Mesenchymal stem cell (in vitro differentiated cells and primary cell): ENCODE data around the gene IQSEC2.
A peak's percentile ranks its signal among the peaks of the same experiment; 100 is the strongest.

Experiments used
- DNase-seq: peaks from one replicate; pipeline ENCODE4 v3.0.0-alpha.2; 2013
- H2AFZ ChIP-seq: one replicate; pipeline ENCODE4 v1.6.1; 2013; ENCODE audit warnings: low read depth, mild to moderate bottlenecking, control low read depth, inconsistent platforms, low read length, moderate library complexity
- H2AK5ac ChIP-seq: 2 replicates; pipeline ENCODE4 v1.6.1; 2013; ENCODE audit warnings: low read length, moderate library complexity, mild to moderate bottlenecking, inconsistent platforms; ENCODE audit not compliant: severe bottlenecking
- H2BK120ac ChIP-seq: one replicate; pipeline ENCODE4 v1.6.1; 2013; ENCODE audit warnings: low read depth, mild to moderate bottlenecking, inconsistent platforms, low read length, moderate library complexity
- H2BK12ac ChIP-seq, 2 experiments: one replicate each; pipeline ENCODE4 v1.6.1; 2013; ENCODE audit warnings: inconsistent platforms in 2 of 2, low read length in 2 of 2, mild to moderate bottlenecking in 2 of 2, moderate library complexity in 2 of 2, control low read depth in 1 of 2
- H2BK15ac ChIP-seq: one replicate; pipeline ENCODE4 v1.6.1; 2013; ENCODE audit warnings: mild to moderate bottlenecking, low read depth, inconsistent platforms; ENCODE audit not compliant: poor library complexity, severe bottlenecking
- H2BK5ac ChIP-seq: 2 replicates; pipeline ENCODE4 v1.6.1; 2013; ENCODE audit warnings: low read depth, mild to moderate bottlenecking, low read length, control low read depth, inconsistent platforms; ENCODE audit not compliant: poor library complexity, severe bottlenecking
- H3K14ac ChIP-seq, 2 experiments: one replicate each; pipeline ENCODE4 v1.6.1; 2013; ENCODE audit warnings: inconsistent platforms in 2 of 2, low read length in 2 of 2, control low read depth in 1 of 2, mild to moderate bottlenecking in 1 of 2, moderate library complexity in 1 of 2
- H3K18ac ChIP-seq, 2 experiments: one replicate each; pipeline ENCODE4 v1.6.1; 2013; ENCODE audit warnings: inconsistent platforms in 2 of 2, low read length in 2 of 2, control low read depth in 1 of 2, low read depth in 1 of 2, mild to moderate bottlenecking in 1 of 2
- H3K23ac ChIP-seq, 2 experiments: one replicate each; pipeline ENCODE4 v1.6.1; 2013; ENCODE audit warnings: inconsistent platforms in 2 of 2, low read length in 2 of 2, mild to moderate bottlenecking in 2 of 2, moderate library complexity in 2 of 2, control low read depth in 1 of 2
- H3K27ac ChIP-seq: 2 replicates; pipeline ENCODE4 v1.5.1; 2013; ENCODE audit warnings: mild to moderate bottlenecking, moderate library complexity, low read length, control low read depth, inconsistent platforms; ENCODE audit not compliant: poor library complexity, severe bottlenecking
- H3K27me3 ChIP-seq, 2 experiments: 2 replicates each; pipeline versions ENCODE4 v1.6.1 to v1.7.0; 2013; ENCODE audit warnings: low read length in 2 of 2, mild to moderate bottlenecking in 2 of 2, moderate library complexity in 2 of 2, control low read depth in 1 of 2, inconsistent platforms in 1 of 2; ENCODE audit not compliant: control insufficient read depth in 1 of 2, insufficient read depth in 1 of 2
- H3K36me3 ChIP-seq, 2 experiments: 2 replicates each; pipeline versions ENCODE4 v1.6.1 to v1.7.0; 2013; ENCODE audit warnings: low read length in 2 of 2, control low read depth in 1 of 2, inconsistent platforms in 1 of 2, low read depth in 1 of 2, mild to moderate bottlenecking in 1 of 2; ENCODE audit not compliant: insufficient read depth in 2 of 2, control insufficient read depth in 1 of 2
- H3K4ac ChIP-seq, 2 experiments: one replicate each; pipeline ENCODE4 v1.6.1; 2013; ENCODE audit warnings: inconsistent platforms in 2 of 2, low read length in 2 of 2, mild to moderate bottlenecking in 2 of 2, moderate library complexity in 2 of 2, control low read depth in 1 of 2, low read depth in 1 of 2
- H3K4me1 ChIP-seq: 2 replicates; pipeline ENCODE4 v1.6.1; 2013; ENCODE audit warnings: low read depth, low read length, control low read depth; ENCODE audit not compliant: control insufficient read depth, insufficient read depth
- H3K4me2 ChIP-seq: 2 replicates; pipeline ENCODE4 v1.6.1; 2013; ENCODE audit warnings: low read length, mild to moderate bottlenecking, inconsistent platforms; ENCODE audit not compliant: poor library complexity, severe bottlenecking
- H3K4me3 ChIP-seq, 2 experiments: 2 replicates each; pipeline versions ENCODE4 v1.5.1 to v1.7.0; 2013; ENCODE audit warnings: low read length in 2 of 2, mild to moderate bottlenecking in 2 of 2, control low read depth in 1 of 2, low read depth in 1 of 2; ENCODE audit not compliant: insufficient read depth in 1 of 2
- H3K79me1 ChIP-seq: replicated peaks from 2 replicates; pipeline ENCODE4 v1.6.1; 2013; ENCODE audit warnings: mild to moderate bottlenecking, control low read depth, low read length, inconsistent platforms; ENCODE audit not compliant: poor library complexity, severe bottlenecking
- H3K9ac ChIP-seq: 2 replicates; pipeline ENCODE4 v1.7.0; 2013; ENCODE audit warnings: mild to moderate bottlenecking, low read length, moderate library complexity
- H3K9me3 ChIP-seq: 2 replicates; pipeline ENCODE4 v1.7.0; 2013; ENCODE audit warnings: mild to moderate bottlenecking, low read length; ENCODE audit not compliant: control insufficient read depth
- H4K8ac ChIP-seq: one replicate; pipeline ENCODE4 v1.6.1; 2013; ENCODE audit warnings: inconsistent platforms, mild to moderate bottlenecking, low read length, moderate library complexity
- H4K91ac ChIP-seq: one replicate; pipeline ENCODE4 v1.6.1; 2013; ENCODE audit warnings: mild to moderate bottlenecking, low read length, inconsistent platforms
- WGBS: methylation state at CpG from one replicate; pipeline ENCODE4 v1.1.7; 2013; ENCODE audit warnings: mixed read lengths; 5-methylcytosine and 5-hydroxymethylcytosine counted together

Gene IQSEC2

DNA sequence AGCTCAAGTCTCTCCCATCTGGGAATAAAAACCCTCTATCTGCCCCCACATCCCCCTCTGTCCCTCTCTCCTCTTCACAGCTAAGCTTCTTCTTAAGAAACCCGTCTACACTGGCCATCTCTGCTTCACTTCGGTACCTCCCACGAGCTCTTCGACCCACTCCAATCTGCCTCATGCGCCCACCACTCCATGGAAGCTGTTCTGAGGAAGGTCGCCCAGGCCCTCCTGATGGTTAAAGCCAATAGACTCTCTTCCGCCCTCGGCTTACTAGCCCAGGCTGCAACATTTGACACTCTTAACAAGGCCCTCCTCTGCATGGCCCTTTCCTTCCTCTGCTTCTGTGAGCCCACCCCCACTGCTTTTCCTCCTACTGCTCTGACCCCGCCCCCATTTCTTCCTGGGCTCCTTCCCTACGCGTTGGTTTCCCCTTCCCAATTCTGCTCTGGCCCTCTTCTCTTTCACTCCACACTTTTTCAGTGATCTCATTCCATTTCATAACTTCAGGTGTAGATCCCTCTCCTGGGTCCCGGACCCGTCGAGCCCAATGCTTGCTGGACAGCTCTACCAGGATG lies 11.8 kb downstream of the IQSEC2 start:
- Histone ChIP-seq H3K18ac (no peak overlapping the region), H3K27ac (no peak overlapping the region), H3K79me1 (peaks cover 9% of the 10 kb centered on the region), H3K4me2 (no peak overlapping the region), H2BK5ac (no peak overlapping the region), H3K4ac (no peak overlapping the region), H3K4me1 (peaks cover 9% of the 10 kb centered on the region), H3K4me3 (no peak overlapping the region), H3K14ac (no peak overlapping the region), H2AK5ac (no peak overlapping the region), H3K23ac (no peak overlapping the region), H2BK15ac (no peak overlapping the region), H2BK12ac (no peak overlapping the region), H3K9ac (no peak overlapping the region), H4K8ac (no peak overlapping the region), H3K27me3 (peaks cover 0 to 72% of the 10 kb centered on the region in 2 experiments), H2BK120ac (no peak overlapping the region), H3K36me3 (no peaks in the 10 kb centered on the region), H3K9me3 (no peaks in the 10 kb centered on the region), H4K91ac (no peak overlapping the region), H2AFZ (no peak overlapping the region)
- no peak for DNase-seq
- 91% methylated on average over 14 of the region's 14 CpGs for WGBS

DNA sequence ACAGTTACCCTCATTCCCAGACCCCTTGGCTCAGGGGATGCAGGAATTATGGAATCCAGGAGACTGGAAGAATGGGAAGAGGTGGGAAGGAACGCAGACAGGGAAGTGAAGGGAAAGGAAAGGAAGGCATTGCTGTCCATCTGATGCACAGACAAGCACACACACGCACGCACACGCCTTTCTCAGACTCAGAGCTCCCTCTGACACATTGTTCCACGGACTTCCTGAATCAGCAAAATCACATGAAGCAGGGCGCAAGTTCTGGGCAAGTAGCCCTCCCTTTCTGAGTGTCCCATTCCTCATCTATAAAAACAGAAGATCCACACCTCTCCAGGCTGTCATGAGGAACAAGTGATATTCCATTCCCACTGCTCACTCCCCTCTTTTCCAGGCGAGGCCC lies 13.2 kb downstream of the IQSEC2 start:
- Histone ChIP-seq H3K23ac (no peak overlapping the region), H3K9ac (no peak overlapping the region), H4K91ac (no peak overlapping the region), H3K9me3 (no peaks in the 10 kb centered on the region), H4K8ac (no peak overlapping the region), H2BK5ac (no peak overlapping the region), H3K4me1 (peaks cover 21% of the 10 kb centered on the region), H3K4me3 (no peak overlapping the region), H2AFZ (no peak overlapping the region), H3K18ac (no peak overlapping the region), H2BK15ac (no peak overlapping the region), H2BK120ac (no peak overlapping the region), H3K14ac (no peak overlapping the region), H3K36me3 (no peaks in the 10 kb centered on the region), H2BK12ac (no peak overlapping the region), H2AK5ac (no peak overlapping the region), H3K27ac (no peak overlapping the region), H3K79me1 (peaks cover 8% of the 10 kb centered on the region), H3K27me3 (peaks cover 0 to 77% of the 10 kb centered on the region in 2 experiments), H3K4ac (no peak overlapping the region), H3K4me2 (no peak overlapping the region)
- 98% methylated on average over 7 of the region's 7 CpGs for WGBS
- no peak for DNase-seq

DNA sequence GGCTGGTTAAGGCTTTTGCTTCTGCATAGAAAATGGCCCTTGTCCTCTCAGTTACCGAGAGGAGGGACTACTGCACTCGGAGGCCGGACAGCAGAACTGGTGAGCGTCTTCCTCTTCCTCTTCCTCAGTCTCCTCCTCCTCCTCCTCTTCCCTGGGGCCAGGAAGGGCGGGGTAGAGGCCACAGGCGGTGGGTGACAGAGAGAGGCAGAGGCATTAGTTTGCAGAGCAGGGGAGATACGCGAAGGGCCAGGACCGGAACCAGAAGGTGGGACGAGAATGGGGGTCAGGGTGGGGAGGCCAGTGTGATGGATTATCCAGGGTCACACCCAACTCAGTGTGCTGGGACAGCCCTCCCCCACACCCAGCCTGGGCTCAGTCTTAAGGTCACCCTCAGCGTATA lies 14.5 kb downstream of the IQSEC2 start:
- no peak for DNase-seq
- Histone ChIP-seq H3K36me3 (no peaks in the 10 kb centered on the region), H3K4me1 (peaks cover 30% of the 10 kb centered on the region), H3K9me3 (no peaks in the 10 kb centered on the region), H3K9ac (no peak overlapping the region), H2AFZ (no peak overlapping the region), H3K79me1 (peaks cover 7% of the 10 kb centered on the region), H4K8ac (no peak overlapping the region), H3K4me2 (no peak overlapping the region), H2BK12ac (no peak overlapping the region), H2AK5ac (no peak overlapping the region), H3K4ac (no peak overlapping the region), H3K14ac (no peak overlapping the region), H2BK15ac (no peak overlapping the region), H3K18ac (no peak overlapping the region), H2BK5ac (no peak overlapping the region), H4K91ac (no peak overlapping the region), H2BK120ac (no peak overlapping the region), H3K27ac (no peak overlapping the region), H3K4me3 (no peak overlapping the region), H3K27me3 (peaks cover 0 to 78% of the 10 kb centered on the region in 2 experiments), H3K23ac (no peak overlapping the region)
- WGBS: no CpG with 5 or more reads among the region's 11 CpGs

DNA sequence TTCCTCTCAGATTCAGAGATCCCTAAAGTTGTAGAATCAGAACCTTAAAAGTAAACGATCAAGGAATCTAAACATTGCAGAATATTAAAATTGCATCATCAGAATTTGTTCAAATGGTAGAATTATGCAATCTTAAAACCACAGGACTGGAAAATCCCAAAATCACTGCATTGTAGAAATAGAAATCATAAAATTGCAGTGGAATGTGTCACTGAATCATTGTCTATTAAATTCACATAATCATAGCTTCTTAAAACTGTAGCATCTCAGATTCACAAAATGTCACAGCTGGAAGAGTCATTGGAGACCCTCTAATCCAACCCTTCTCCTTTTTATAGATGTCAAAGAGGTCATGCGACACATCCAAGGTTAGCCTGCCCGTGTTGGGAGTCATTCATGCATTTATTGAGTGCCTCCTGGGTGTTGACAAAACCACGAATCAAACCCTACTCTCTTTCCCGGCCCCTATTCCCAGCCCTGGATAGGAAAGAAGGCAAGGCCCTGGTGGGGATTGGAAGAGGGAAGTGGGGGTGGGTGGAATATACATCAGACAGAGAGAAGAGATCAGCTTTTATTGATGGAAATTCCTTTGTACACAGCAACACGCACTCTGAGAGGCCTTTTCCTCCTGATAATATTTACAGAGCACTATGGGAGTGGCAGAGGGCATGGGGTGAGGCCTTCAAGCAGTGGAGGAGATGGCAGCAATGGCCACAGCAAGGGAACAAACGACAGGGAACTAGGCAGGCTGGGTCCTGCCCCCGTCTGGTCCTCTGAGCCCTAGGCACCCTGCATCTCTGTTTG lies 15.4 kb downstream of the IQSEC2 start:
- Histone ChIP-seq H3K27ac (peak overlapping the region; percentile 20), H3K27me3 (peaks cover 0 to 77% of the 10 kb centered on the region in 2 experiments), H3K9me3 (no peaks in the 10 kb centered on the region), H3K4me3 (peak overlapping the region in 1 of 2 experiments; percentile 17), H3K9ac (peak overlapping the region; percentile 53), H4K8ac (no peak overlapping the region), H3K4me2 (no peak overlapping the region), H2BK5ac (no peak overlapping the region), H3K14ac (no peak overlapping the region), H3K79me1 (peaks cover 7% of the 10 kb centered on the region), H2BK120ac (no peak overlapping the region), H3K36me3 (no peaks in the 10 kb centered on the region), H3K23ac (no peak overlapping the region), H3K18ac (peak overlapping the region in 1 of 2 experiments; percentile 21), H4K91ac (no peak overlapping the region), H2BK12ac (peak overlapping the region in 1 of 2 experiments; percentile 42), H2AK5ac (peak overlapping the region; percentile 35), H2AFZ (no peak overlapping the region), H3K4ac (no peak overlapping the region), H2BK15ac (no peak overlapping the region), H3K4me1 (peaks cover 31% of the 10 kb centered on the region)
- peak; percentile 28 for DNase-seq
- 90% methylated on average over 3 of the region's 8 CpGs for WGBS
